ENCODE data around the gene SASS6.

- TF ChIP-seq, protein P1, sequence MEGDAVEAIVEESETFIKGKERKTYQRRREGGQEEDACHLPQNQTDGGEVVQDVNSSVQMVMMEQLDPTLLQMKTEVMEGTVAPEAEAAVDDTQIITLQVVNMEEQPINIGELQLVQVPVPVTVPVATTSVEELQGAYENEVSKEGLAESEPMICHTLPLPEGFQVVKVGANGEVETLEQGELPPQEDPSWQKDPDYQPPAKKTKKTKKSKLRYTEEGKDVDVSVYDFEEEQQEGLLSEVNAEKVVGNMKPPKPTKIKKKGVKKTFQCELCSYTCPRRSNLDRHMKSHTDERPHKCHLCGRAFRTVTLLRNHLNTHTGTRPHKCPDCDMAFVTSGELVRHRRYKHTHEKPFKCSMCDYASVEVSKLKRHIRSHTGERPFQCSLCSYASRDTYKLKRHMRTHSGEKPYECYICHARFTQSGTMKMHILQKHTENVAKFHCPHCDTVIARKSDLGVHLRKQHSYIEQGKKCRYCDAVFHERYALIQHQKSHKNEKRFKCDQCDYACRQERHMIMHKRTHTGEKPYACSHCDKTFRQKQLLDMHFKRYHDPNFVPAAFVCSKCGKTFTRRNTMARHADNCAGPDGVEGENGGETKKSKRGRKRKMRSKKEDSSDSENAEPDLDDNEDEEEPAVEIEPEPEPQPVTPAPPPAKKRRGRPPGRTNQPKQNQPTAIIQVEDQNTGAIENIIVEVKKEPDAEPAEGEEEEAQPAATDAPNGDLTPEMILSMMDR (IDR thresholded peaks at IDR 0.05): no peak
- TF ChIP-seq POLR2A (IDR thresholded peaks at IDR 0.05) (no peak), POLR2AphosphoS5 (IDR thresholded peaks at IDR 0.05) (no peak)
Observed at GRCh38 chr1:100089082-100089481, 43.6 kb downstream of the SASS6 start.
